Fibroblast of skin of abdomen (primary cell): ENCODE results near the gene TCF25.
A peak's percentile ranks its signal among the peaks of the same experiment; 100 is the strongest.
"Not testable (repeated sequence)": the region's sequence is repeated elsewhere in the genome, so short reads cannot be mapped to it uniquely, and the experiment has no call there.

ENCODE experiments used
- DNase-seq: peaks from one replicate; pipeline ENCODE4 v3.0.0-alpha.2; 2013

Gene TCF25

DNA sequence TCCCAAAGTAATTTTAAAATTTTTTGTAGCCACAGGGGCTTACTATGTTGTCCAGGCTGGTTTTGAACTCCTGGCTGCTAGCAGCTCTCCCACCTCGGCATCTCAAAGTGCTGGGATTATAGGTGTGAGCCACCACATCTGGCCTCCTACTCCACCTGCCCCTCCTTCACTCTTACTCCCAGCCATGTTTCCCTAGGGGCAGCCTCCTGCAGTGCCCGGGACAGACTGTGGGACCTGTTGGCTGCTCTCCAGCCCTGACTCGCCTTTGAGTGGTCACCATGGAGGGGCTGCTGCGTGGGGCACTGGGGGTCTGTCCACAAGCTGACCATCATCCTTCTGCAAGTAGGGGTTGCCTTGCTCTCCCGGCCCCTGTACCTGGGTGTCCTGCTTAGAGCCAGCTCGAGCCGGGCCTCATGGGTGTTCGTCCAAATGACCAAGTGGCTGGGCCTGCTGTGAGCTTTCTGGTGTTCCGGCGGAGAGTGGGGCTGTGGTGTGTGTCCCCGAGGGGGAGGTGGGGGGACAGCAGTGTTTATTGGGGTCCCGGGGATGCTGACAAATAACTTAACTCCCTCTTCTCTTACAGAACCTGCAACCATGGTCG is 28.6 kb upstream of the TCF25 start:
- DNase-seq, result no peak

GRCh38 chr16:89845417-89845816 is 28.0 kb upstream of the TCF25 start:
- DNase-seq, result no peak

- DNase-seq, result no peak
Measured at GRCh38 chr16:89847051-89847939, 26.1 kb upstream of the TCF25 start.

- DNase-seq, result no peak
Measured at GRCh38 chr16:89847940-89848297, 25.5 kb upstream of the TCF25 start.

DNA sequence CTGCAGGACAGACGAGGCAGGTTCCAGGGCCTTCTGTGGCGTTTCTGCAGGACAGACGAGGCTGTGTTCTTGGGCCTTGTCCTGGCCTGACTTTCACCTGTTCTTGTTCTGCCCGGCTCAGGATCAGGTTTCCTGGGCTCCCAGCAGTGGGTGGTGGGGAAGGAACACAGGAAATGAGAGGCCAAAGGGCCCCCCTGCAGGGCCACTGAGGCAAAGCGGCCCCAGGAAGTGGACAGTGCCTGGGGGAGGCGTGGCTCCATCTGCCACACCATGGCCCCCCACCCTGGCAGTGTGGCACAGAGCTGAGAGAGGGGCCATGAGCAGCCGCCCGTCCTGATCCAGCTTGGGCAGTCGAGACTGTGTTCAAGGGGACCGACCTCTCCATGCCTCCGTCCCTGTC is 24.4 kb upstream of the TCF25 start:
- DNase-seq, result no peak

DNA sequence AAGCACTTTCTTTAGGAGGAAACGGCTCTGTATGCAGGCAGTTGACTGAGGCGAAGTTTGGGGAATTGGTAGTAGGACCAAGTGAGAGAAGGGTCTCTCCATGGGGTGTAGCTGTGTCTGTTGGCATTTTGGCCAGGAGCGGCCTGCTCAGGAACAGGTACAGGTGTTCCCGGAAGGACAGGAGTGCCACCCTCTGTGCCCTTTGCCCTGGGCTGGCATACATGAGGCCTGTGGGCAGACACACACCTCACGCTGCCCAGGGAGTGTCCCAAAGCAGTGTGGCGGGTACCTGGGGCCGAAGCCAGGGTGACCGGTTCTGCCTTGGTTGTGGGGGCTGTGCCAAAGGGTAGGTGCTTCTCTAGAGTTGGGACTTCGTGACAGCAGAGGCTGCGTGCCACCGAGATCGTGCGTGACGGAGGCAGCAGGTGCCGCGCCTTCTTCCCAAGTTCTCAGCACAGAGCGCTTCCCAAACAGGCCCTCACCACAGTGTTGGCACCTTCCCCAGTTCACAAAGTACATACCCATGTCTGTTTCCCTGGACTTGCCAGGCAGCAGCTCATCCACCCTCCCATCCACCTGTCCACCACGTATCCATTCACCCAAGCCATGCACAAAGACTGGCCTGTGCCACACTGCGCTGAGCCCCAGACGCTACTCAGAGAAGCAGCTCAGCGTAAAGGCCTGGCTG is 19.9 kb upstream of the TCF25 start:
- no peak for DNase-seq

DNA sequence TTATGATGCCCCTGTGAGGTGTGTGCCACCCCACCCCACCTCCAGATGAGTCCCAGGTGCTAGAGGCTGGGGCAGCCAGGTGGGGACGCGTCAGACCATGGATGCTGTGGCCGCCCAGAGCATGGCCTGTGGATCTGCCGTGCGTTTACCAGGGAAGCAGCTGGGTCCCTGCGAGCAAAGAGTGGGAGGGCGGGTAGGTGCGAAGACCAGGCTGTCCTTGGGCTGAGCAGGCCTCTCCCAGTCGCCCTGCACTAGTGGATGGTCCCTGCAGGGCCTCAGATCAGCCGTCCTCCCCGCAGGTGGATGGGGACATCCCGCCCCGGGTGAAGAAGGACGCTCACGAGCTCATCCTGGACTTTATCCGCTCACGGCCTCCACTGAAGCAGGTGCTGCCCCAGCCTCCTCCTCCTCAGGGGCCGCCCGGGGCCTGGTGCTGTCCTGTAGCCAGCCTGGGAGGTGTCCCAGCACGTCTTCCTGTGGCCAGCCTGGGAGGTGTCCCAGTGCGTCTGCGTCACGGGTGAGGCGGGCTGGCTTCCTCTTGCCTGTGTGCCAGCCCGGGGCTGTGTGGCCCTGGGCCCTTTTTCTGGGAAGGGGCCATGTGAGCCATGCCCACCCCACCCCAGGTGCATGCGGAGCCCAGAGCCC is 18.0 kb upstream of the TCF25 start:
- no peak for DNase-seq

DNA sequence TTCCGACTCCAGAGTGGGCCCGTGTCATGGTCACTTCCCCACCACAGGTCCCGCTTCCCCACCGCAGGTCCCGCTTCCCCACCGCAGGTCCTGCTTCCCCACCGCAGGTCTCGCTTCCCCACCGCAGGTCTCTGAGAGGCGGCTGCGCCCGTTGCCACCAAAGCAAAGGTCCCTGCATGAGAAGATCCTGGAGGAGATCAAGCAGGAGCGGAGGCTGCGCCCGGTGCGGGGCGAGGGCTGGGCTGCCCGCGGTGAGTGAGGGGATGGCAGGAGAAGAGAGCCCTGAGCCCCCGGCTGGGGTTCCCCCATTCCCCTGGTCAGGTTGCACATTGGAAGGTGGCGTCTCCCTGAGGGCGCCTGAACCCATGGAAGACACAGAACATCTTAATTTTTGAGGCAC is 17.4 kb upstream of the TCF25 start:
- DNase-seq, result no peak

DNA sequence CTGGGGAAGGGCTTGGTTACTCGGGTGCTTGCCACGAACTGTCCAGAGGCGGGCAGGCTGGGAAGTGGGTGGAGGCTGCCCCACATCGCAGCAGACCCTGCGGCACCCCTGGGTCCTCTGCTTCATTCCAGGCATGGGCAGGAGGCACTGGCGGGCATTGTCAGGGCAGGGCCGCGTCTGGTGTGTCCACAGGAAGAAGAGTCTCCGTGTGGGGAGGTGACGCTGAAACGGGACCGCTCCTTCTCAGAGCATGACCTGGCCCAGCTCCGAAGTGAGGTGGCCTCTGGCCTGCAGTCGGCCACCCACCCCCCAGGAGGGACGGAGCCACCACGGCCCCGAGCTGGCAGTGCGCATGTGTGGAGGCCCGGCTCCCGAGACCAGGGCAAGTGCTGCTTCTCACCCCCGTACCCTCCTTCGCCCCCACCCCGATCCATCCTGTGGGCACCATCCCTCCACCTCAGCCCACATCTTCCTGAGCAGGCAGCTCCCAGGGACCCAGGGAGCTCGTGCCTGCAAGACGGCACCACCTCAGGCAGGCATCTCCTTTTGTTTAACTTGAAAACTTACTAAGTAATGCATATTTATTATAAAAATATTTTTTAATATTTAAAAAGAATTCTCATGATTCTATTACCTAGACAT is 14.3 kb upstream of the TCF25 start:
- no peak for DNase-seq

DNA sequence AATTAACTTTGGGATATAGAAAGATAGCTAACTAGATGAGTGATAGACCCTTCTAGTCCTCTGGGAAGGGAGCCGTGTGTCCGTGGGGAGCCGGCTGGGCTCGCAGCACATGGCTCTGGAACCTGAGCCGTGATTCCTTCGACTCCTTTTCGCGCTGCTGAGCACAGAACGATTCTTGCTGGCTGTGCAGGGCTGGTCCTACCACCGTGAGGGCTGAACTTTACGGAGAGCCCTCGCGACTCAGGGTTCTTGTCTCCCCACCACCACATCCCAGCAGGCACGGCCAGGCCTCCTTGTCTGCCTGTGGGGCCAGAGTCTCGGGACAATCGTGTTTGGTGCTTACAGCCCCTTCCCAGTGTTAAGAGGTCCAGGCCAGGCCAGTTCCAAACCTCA is 13.8 kb upstream of the TCF25 start:
- DNase-seq, result no peak

DNA sequence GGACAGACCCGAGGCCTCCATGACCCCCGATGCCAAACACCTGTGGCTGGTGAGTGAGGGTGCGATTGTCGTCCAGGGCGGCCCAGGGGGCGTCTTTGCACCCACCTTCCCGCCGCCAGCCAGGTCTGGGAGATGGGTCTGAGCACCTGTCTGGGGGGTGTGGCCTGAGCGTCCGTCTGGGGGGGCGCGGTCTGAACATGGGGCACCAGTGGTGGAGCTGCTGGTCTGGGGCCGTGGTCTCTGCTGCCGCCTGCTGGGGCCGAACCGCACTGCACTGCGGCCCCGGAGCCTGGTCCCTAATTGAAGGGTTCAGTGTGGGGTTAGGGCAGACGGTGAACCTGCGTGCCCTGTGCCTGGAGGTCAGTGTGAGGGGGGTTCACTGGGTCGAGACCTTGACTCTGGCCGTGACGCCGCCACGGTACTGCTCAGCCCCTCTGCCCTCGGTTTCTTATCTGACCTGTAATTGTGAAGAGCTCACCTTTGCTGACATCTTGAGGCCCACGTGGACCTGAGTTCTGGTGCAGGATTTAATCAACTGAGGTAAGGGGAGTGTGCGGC is 12.6 kb upstream of the TCF25 start:
- DNase-seq, result peak; percentile 25

- DNase-seq, result no peak
Measured at GRCh38 chr16:89861648-89862047, 11.7 kb upstream of the TCF25 start.

GRCh38 chr16:89862732-89863131 is 10.7 kb upstream of the TCF25 start:
- DNase-seq, result no peak

DNA sequence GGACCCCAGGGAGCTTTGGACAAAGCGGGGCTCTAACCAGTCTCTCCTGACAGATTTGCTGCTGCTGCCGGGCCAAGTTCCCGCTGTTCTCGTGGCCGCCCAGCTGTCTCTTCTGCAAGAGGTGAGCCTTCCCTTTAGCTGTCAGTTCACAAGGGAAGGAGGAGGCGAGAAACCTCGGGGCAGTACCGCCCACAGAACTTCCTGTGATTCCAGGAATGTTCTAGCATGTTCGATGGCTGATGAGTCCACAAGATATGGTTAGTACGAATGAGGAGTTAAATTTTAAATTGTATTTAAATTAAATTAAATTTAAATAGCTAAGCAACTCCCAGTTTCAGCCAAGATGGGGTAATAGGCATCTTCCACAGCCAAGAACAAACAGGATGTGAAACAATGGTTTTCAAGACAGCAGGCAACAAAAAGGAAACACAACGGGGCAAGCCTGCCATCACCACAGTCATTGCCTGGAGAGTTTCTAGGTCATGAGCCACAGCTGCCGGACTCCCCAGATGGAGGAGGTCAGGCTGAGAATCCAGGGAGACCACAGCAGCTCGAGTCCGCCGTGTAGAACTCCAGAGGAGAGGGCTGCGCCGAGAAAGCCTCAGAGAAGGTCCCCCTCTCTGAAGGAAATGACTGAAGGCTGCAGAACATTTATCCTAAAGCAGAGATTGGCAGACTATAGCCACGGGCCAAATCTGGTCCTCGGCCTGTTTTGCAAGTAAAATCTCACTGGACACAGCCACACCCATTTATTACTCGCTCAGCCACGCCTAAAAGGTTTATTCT is 9.5 kb upstream of the TCF25 start:
- peak; percentile 17 for DNase-seq

DNA sequence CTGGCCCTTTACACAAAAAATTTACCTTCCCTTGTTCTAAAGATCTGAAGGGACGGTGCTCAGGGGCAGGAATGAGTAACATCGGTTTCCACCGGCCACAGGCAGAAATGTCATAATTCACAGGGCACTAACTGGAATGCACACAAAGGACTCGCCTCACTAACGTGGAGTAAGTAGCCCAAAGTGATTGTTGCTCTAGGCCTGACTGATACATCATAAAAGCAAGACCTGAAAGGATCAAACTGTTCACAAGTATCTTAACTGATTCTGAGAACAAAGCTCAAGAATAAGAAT is 8.9 kb upstream of the TCF25 start:
- no peak for DNase-seq

DNA sequence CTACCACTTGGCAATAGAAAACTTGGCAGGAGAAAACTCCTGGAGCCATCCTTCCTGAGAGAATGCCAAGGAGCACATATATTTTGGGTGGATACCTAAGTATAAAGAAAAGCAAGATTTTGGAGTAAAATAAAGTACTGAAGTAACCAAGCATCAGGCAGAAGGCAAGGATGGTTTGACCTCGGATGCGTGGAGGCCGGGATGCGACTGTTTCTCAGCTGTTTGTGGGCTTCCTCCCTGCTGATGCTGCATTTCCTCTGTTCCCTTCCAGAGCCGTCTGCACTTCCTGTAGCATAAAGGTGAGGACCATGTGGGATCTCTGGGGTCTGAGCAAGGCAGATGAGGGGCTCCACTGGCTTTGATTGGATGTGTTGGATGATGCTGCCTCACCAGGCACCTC is 5.5 kb upstream of the TCF25 start:
- DNase-seq, result no peak

- DNase-seq, result no peak
Measured at GRCh38 chr16:89869911-89870310, 3.5 kb upstream of the TCF25 start.

GRCh38 chr16:89870440-89870839 is 3.0 kb upstream of the TCF25 start:
- DNase-seq, result no peak

DNA sequence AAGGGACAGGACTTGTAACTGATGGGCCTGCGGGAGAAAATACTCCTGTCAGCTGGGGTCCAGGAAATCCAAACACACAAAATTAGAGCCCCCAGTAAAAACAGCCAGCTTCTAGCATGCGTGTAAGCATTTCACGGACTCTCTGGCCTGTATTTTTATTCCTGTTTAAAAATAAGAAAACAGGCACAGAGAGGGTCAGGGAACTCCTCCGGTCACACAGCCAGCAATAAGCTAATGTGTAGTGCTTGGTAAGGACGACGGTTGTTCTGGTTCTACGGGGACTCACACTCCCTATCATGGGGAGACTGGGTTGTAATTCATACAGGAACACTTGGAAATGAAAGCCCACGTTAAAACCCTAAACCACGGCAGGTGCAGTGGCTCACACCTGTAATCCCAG is 1.5 kb upstream of the TCF25 start:
- no peak for DNase-seq

DNA sequence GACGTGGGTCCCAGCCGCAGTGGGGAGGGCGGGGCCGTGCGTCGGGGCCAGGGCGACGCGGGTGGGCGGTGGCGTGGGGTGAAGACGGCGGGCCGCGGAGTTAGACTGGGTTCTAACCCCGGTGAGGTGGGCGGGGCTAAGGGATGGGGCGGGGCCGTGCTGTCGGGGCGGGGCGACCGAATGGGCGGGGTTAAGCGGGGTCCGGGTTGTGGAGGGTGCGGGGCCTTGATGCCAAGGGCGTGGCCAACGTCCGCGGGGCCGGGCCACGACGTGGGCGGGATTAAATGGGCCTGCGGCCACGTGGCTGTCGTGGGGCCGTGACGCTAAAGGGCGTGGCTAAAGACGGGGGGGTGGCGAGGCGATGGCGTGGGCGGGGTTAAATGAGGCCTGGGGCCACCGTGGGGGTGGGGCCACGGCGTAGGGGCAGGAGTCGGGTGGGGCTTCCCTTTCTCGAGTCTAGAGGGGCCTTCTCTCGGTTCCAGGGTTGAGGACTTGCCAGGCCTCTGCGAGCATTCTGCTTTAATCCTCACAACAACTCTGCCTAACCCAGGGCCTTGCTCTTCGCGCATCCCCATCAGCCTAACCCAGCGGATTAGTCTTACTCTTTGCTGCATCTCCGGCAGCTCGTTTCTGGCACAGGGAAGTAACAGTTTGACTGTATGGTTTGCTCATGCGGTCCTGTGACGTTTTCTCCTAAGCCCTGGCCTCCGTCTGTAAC is 739 bp downstream of the TCF25 start:
- DNase-seq, result peak; percentile 95

DNA sequence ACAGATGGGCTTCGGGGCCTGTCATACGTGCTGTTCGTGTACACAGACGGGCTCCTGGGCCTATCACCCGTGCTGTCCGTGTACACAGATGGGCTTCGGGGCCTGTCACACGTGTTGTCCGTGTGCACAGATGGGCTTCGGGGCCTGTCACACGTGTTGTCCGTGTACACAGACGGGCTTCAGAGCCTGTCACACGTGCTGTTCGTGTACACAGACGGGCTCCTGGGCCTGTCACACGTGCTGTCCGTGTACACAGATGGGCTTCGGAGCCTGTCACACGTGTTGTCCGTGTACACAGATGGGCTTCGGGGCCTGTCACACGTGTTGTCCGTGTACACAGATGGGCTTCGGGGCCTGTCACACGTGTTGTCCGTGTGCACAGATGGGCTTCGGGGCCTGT is 5.7 kb downstream of the TCF25 start:
- DNase-seq, result not testable (repeated sequence)
